Neural cell (in vitro differentiated cells): Measurements from ENCODE around the gene CCSER2. TPM values are rescaled to one million over a fixed set of nuclear protein-coding genes. Genes with fewer than 3 reads are reported as not detected.
A peak's percentile ranks its signal among the peaks of the same experiment; 100 is the strongest.
"Not testable (repeated sequence)": the region's sequence is repeated elsewhere in the genome, so short reads cannot be mapped to it uniquely, and the experiment has no call there.

Source experiments
- H2AFZ ChIP-seq: fragments of 200-600, 300-800 bp; sonication (generic), shearing (Covaris generic); 2 replicates; pipeline ENCODE4 v1.6.0; 2014; ENCODE audit warnings: low read depth, mild to moderate bottlenecking, antibody characterized with exemption, low read length, moderate library complexity
- H3F3A ChIP-seq: fragments of 200-600 bp; shearing (Covaris generic); 2 replicates; pipeline ENCODE4 v1.6.1; 2016; ENCODE audit warnings: mild to moderate bottlenecking, moderate library complexity, mixed read lengths, antibody characterized with exemption, low read length; ENCODE audit not compliant: insufficient read depth, poor library complexity, severe bottlenecking
- H3K27ac ChIP-seq: fragments of 200-600, 300-800 bp; sonication (generic), shearing (Covaris generic); 2 replicates; pipeline ENCODE4 v1.5.1; 2014; ENCODE audit warnings: mild to moderate bottlenecking, low read length, moderate library complexity
- H3K27me3 ChIP-seq: fragments of 300-800, 200-600 bp; sonication (generic), shearing (Covaris generic); 2 replicates; pipeline ENCODE4 v1.6.0; 2014; ENCODE audit warnings: mild to moderate bottlenecking, low read depth, low read length, moderate library complexity; ENCODE audit not compliant: insufficient read depth
- H3K36me3 ChIP-seq: fragments of 300-800, 200-600 bp; sonication (generic), shearing (Covaris generic); 2 replicates; pipeline ENCODE4 v1.5.1; 2014; ENCODE audit warnings: mild to moderate bottlenecking, antibody characterized with exemption, low read length, moderate library complexity; ENCODE audit not compliant: insufficient read depth
- H3K4me2 ChIP-seq: fragments of 300-800, 200-600 bp; sonication (generic), shearing (Covaris generic); 2 replicates; pipeline ENCODE4 v1.6.0; 2014; ENCODE audit warnings: mild to moderate bottlenecking, low read length
- H3K4me3 ChIP-seq: fragments of 300-800, 200-600 bp; sonication (generic), shearing (Covaris generic); 2 replicates; pipeline ENCODE4 v1.5.1; 2014; ENCODE audit warnings: mild to moderate bottlenecking, low read length, moderate library complexity
- H3K79me2 ChIP-seq: fragments of 200-600 bp; shearing (Covaris generic); replicated peaks from 2 replicates; pipeline ENCODE4 v1.6.0; 2014; ENCODE audit warnings: mild to moderate bottlenecking, low read length, moderate library complexity; ENCODE audit not compliant: insufficient read depth
- H3K9ac ChIP-seq: fragments of 300-800, 200-600 bp; sonication (generic), shearing (Covaris generic); 2 replicates; pipeline ENCODE4 v1.6.1; 2016; ENCODE audit warnings: mild to moderate bottlenecking, low read length, mixed read lengths
- H3K9me2 ChIP-seq: fragments of 200-600 bp; shearing (Covaris generic); 2 replicates; pipeline ENCODE4 v1.6.1; 2016; ENCODE audit warnings: mild to moderate bottlenecking, low read length, mixed read lengths; ENCODE audit not compliant: insufficient read depth
- H3K9me3 ChIP-seq: fragments of 200-600, 300-800 bp; sonication (generic), shearing (Covaris generic); 2 replicates; pipeline ENCODE4 v1.6.1; 2016; ENCODE audit warnings: mild to moderate bottlenecking, mixed run types, low read length, moderate library complexity, mixed read lengths
- H4K20me1 ChIP-seq: fragments of 200-600 bp; shearing (Covaris generic); 2 replicates; pipeline ENCODE4 v1.6.1; 2016; ENCODE audit warnings: mild to moderate bottlenecking, mixed run types; ENCODE audit not compliant: insufficient read depth
- CTCF ChIP-seq: fragments of 450-650 bp; IDR thresholded peaks from 2 replicates; pipeline ENCODE4 v1.5.1; 2014; ENCODE audit warnings: antibody characterized with exemption, mild to moderate bottlenecking, moderate library complexity; ENCODE audit not compliant: poor library complexity, severe bottlenecking
- EP300 ChIP-seq: fragments of 450-650 bp; conservative IDR thresholded peaks from 2 replicates; pipeline ENCODE4 v1.6.1; 2014; ENCODE audit warnings: antibody characterized with exemption, mild to moderate bottlenecking, moderate library complexity; ENCODE audit not compliant: poor library complexity, severe bottlenecking
- EZH2 ChIP-seq: fragments of 200-600, 300-800 bp; shearing (Covaris generic), sonication (generic); IDR thresholded peaks from 2 replicates; pipeline ENCODE4 v1.6.1; 2014; ENCODE audit warnings: antibody characterized with exemption, low read length, borderline replicate concordance, mild to moderate bottlenecking; ENCODE audit not compliant: insufficient read depth, poor library complexity, severe bottlenecking
- MXI1 ChIP-seq: fragments of 450-650 bp; conservative IDR thresholded peaks from 2 replicates; pipeline ENCODE4 v1.6.1; 2014; ENCODE audit warnings: antibody characterized with exemption, mild to moderate bottlenecking; ENCODE audit not compliant: poor library complexity, severe bottlenecking
- POLR2AphosphoS5 ChIP-seq: IDR thresholded peaks from 2 replicates; pipeline ENCODE4 v1.6.1; 2012
- RAD21 ChIP-seq: fragments of 450-650 bp; conservative IDR thresholded peaks from 2 replicates; pipeline ENCODE4 v1.6.1; 2014; ENCODE audit warnings: antibody characterized with exemption, mild to moderate bottlenecking, moderate library complexity
- REST ChIP-seq: IDR thresholded peaks from 2 replicates; pipeline ENCODE4 v1.6.1; 2012; ENCODE audit warnings: borderline replicate concordance
- SMC3 ChIP-seq: fragments of 450-650 bp; conservative IDR thresholded peaks from 2 replicates; pipeline ENCODE4 v1.6.1; 2014; ENCODE audit warnings: antibody characterized with exemption, mild to moderate bottlenecking, moderate library complexity; ENCODE audit not compliant: poor library complexity
- TAF1 ChIP-seq: IDR thresholded peaks from 2 replicates; pipeline ENCODE4 v1.6.1; 2012; ENCODE audit warnings: low read depth
- polyA minus RNA-seq: library from RNA; depleted of rRNA, polyadenylated mRNA; stranded (reverse); fragments of >200 nt; gene quantifications from 2 replicates; pipeline ENCODE4 v1.2.3, GENCODE V29; 2014
- polyA plus RNA-seq: library from polyadenylated mRNA; depleted of rRNA; stranded (reverse); fragments of >200 nt; gene quantifications from 2 replicates; pipeline ENCODE4 v1.2.3, GENCODE V29; 2014

The CCSER2 gene, protein sequence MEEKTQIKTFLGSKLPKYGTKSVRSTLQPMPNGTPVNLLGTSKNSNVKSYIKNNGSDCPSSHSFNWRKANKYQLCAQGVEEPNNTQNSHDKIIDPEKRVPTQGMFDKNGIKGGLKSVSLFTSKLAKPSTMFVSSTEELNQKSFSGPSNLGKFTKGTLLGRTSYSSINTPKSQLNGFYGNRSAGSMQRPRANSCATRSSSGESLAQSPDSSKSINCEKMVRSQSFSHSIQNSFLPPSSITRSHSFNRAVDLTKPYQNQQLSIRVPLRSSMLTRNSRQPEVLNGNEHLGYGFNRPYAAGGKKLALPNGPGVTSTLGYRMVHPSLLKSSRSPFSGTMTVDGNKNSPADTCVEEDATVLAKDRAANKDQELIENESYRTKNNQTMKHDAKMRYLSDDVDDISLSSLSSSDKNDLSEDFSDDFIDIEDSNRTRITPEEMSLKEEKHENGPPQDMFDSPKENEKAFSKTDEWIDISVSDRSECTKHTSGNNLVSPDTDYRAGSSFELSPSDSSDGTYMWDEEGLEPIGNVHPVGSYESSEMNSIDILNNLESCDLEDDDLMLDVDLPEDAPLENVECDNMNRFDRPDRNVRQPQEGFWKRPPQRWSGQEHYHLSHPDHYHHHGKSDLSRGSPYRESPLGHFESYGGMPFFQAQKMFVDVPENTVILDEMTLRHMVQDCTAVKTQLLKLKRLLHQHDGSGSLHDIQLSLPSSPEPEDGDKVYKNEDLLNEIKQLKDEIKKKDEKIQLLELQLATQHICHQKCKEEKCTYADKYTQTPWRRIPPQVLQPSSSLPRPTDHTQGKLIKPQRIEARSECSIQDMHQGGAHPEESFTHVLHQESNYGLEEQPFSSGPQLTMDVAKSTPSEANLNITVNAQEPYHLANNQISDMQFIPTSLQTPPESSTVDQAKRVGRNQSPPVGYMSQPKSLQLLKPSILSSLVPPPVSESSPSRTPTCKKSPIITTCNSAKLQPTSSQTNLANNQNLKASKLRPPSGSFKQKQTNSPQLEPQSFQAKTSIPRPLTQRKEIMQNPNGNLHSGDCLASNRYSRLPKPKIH
- 35.1 and 38.3 TPM in 2 replicates for polyA plus RNA-seq
- polyA minus RNA-seq = 146 and 172 TPM in 2 replicates

- Histone ChIP-seq H3K36me3 (no peaks in the 10 kb centered on the region), H3K9me3 (no peaks in the 10 kb centered on the region), H3K9ac (peak within 1 kb of the TSS; percentile 84), H3F3A (no peaks in the 10 kb centered on the region), H3K4me3 (peak within 1 kb of the TSS; percentile 82), H3K4me2 (peak within 1 kb of the TSS; percentile 66), H2AFZ (peak within 1 kb of the TSS; percentile 65), H3K27ac (peak within 1 kb of the TSS; percentile 82), H3K9me2 (no peaks in the 10 kb centered on the region), H3K79me2 (peaks cover 43% of the 10 kb centered on the region), H4K20me1 (no peaks in the 10 kb centered on the region), H3K27me3 (no peaks in the 10 kb centered on the region)
- TF ChIP-seq RAD21 = no peak
- no peak for TF ChIP-seq EZH2
- TF ChIP-seq CTCF = peak; percentile 44
- peak; percentile 96 for TF ChIP-seq POLR2AphosphoS5
- peak; percentile 40 for TF ChIP-seq TAF1
- TF ChIP-seq MXI1 = peak; percentile 65
- TF ChIP-seq EP300 = peak; percentile 45
- TF ChIP-seq SMC3 = no peak
- peak; percentile 19 for TF ChIP-seq REST
Observed at GRCh38 chr10:84328418-84329195, at the start of gene CCSER2. TSS of gene CCSER2 (plus strand) at chr10:84328589. CDS start at chr10:84371053, 42,464 bp downstream.

DNA sequence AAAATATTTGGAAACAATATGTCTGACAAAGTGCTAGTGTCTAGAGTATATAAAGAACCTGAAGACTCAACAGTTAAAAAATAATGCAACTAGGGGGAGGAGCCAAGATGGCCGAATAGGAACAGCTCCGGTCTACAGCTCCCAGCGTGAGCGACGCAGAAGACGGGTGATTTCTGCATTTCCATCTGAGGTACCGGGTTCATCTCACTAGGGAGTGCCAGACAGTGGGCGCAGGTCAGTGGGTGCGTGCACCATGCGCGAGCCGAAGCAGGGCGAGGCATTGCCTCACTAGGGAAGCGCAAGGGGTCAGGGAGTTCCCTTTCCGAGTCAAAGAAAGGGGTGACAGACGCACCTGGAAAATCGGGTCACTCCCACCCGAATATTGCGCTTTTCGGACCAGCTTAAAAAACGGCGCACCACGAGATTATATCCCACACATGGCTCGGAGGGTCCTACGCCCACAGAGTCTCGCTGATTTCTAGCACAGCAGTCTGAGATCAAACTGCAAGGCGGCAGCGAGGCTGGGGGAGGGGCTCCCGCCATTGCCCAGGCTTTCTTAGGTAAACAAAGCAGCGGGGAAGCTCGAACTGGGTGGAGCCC lies 48.4 kb upstream of the CCSER2 start:
- not testable (repeated sequence) for H3F3A ChIP-seq, H3K4me2 ChIP-seq, H3K36me3 ChIP-seq, H3K9me2 ChIP-seq, H4K20me1 ChIP-seq, H3K79me2 ChIP-seq, H3K4me3 ChIP-seq, H3K9ac ChIP-seq, H3K9me3 ChIP-seq, H3K27ac ChIP-seq, H3K27me3 ChIP-seq, H2AFZ ChIP-seq
